ENCODE data around the gene SEC61A1.

GRCh38 chr3:128062033-128062745, 10.0 kb downstream of the SEC61A1 start:
- TF ChIP-seq EZH2phosphoT487 (IDR thresholded peaks at IDR 0.05; ENCODE audit: insufficient read depth, low read depth) (no peak), EZH2 (IDR thresholded peaks at IDR 0.05; ENCODE audit: insufficient read depth, poor library complexity, severe bottlenecking) (no peak)

Data from GM23248 (cell line).